Activated naive CD4-positive, alpha-beta T cell treated with Interleukin-2 at 50 U/mL for 16 hours (primary cell): ENCODE data around the gene CORO7.
"Not testable (repeated sequence)": the region's sequence is repeated elsewhere in the genome, so short reads cannot be mapped to it uniquely, and the experiment has no call there.

Experiments used
- DNase-seq: peaks from one replicate; pipeline ENCODE4 v3.0.0-alpha.2; 2020

CORO7 gene

GRCh38 chr16:4349332-4349731, 67.1 kb downstream of the CORO7 start:
- no peak for DNase-seq

DNA sequence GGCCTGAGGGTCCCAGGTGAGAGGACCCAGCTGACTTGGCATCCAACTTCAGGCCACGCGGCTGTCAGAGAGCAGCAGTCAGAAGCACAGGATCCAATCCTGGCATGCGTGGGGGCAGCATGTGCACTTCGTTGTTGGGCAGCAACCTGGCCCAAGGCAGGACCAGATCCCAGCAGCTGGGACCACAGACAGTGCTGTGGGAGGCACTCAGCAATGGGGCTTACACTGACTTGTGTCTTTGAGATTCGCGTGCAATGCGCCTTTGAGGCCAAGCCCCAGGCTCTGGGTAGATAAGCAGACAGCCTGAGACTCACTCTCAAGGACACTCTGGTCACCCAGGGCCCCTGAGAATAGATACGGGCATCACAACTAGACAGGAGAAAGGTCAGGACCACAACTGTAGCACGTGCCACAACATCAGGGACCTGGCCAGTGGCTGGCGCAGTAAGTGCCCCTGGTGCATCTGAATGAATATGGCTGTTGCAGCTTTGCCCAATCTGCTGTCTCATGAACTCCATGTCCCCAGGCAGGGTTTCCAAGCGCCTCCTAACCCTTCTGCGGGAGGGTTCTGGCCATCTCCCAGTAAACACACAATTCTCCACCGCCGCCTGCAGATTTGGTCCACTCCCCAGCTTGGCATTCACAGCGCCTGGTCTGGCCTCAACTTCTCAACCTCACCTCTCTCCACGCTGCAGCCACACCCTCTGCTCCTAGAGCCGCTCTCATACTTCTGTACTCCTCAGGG, 68.5 kb downstream of the CORO7 start:
- DNase-seq: no peak

- no peak for DNase-seq
Observed at GRCh38 chr16:4347010-4347409, 69.4 kb downstream of the CORO7 start.

- no peak for DNase-seq
Observed at GRCh38 chr16:4345836-4346781, 70.3 kb downstream of the CORO7 start.

DNA sequence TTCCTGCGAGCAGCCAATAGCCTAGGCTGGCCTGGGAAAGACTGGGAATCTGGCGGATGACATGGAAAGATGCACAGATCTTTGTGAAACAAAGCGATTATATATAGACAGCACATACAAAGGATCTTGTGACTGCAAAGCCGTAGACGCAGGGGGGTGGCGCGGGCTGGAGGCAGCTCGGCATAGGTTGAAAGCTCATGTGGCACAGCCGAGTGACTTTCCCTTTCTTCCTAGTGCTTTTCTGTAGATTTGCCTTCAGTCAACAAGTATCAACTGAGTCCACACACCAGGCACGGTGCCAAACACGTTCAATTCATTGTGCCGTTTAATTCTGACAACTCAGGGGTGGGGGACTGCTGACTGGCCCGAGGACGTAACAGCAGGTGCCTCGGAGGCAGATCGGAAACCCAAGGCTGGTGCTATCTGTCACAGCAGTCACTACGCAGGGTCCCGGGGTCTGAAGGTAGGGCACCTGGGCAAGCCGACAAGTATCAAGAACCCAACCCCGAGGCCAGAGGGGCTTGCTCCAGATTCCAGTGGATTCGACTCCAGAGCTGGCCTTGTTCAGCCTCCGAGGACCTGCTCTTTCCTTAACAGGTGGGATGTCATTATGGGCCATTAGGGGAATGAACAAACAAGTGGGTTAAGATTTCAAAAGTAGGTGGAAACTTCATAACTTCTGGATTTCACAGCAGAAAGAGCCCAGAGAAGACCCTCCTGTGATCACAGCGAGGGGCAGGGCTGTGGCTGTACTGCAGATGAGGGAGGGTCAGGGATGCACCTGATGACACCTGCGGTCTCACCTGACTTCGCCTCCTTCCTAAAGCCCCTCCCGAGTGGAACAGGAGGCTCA, 71.2 kb downstream of the CORO7 start:
- DNase-seq: no peak

DNA sequence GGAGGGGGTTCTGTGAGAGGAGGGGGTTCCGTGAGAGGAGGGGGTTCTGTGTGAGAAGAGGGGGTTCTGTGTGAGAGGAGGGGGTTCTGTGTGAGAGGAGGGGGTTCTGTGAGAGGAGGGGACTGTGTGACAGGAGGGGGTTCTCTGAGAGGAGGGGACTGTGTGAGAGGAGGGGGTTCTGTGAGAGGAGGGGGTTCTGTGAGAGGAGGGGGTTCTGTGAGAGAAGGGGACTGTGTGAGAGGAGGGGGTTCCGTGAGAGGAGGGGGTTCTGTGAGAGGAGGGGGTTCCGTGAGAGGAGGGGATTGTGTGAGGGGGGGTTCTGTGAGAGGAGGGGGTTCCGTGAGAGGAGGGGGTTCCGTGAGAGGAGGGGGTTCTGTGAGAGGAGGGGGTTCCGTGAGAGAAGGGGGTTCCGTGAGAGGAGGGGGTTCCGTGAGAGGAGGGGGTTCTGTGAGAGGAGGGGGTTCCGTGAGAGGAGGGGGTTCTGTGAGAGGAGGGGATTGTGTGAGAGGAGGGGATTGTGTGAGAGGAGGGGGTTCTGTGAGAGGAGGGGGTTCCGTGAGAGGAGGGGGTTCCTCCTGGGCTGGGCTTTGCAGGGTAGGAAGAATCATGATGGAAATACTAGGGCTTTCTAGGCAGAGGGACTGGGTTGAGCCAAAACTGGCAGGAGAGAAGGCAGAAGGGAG, 72.0 kb downstream of the CORO7 start:
- DNase-seq: not testable (repeated sequence)

- DNase-seq: no peak
Observed at GRCh38 chr16:4342866-4343744, 73.3 kb downstream of the CORO7 start.

GRCh38 chr16:4341250-4341649, 75.1 kb downstream of the CORO7 start:
- DNase-seq: no peak

DNA sequence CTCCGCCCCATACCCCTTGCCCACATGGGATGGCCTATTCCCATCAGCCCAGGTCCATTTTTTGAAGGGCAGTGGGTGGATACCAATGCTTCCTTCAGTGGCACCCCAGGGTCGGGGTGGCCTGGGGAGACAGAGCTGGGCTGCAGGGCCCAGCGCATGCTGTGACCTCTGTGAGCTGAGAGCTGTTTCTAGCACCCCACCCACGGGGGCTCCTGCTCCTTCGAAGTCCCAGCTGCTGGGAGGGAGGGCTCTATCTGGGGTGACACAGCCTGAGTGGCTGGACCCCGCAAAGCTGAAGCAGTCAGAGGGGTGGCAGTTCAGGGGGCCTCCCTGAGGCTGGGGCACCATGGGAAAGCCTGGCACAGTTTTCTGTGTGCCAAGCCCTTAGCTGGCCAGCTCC, 76.0 kb downstream of the CORO7 start:
- DNase-seq: no peak

- no peak for DNase-seq
Observed at GRCh38 chr16:4339909-4340308, 76.5 kb downstream of the CORO7 start.

DNA sequence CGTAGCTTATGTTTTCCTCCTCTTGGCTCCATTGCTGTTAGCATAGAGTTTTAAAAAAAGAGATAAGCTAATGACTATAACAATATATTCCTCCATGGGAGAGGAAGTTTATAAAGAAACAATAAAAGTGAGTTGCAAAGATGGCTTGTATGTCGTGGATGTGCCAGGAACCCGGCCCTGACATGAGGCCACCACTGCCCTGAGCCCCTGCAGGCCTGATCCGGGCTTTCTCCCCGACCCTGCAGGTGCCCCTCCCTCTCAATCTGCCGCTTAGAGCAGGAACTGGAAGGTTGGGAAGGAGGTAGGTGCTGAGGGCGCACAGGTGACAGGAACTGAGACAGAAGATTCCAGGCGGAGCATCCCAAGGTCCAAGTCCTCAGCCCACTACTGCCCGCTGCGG, 76.9 kb downstream of the CORO7 start:
- no peak for DNase-seq

GRCh38 chr16:4338712-4339299, 77.6 kb downstream of the CORO7 start:
- no peak for DNase-seq

DNA sequence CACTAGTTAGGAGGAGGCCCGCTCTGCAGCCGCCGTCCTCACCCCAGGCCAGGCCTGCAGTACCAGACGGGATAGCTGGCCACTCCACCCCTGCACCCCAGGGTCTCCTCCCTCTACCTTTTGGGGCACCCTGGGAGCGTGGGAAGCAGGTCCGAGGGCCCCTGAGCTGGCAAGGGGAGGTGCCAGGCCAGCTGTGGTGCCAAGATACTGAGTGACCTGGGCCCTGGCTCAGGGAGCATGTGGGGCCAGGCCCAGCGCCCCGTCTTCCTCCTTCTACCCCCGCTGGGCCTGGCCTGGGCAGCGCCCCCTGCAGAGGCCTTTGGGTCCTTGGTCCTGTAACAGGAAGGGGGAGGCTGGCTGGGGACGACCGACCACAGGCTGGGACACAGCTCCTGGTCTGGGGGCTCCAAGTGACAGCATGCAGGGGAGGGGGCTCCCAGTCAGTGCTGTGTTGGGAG, 78.2 kb downstream of the CORO7 start:
- DNase-seq: no peak

DNA sequence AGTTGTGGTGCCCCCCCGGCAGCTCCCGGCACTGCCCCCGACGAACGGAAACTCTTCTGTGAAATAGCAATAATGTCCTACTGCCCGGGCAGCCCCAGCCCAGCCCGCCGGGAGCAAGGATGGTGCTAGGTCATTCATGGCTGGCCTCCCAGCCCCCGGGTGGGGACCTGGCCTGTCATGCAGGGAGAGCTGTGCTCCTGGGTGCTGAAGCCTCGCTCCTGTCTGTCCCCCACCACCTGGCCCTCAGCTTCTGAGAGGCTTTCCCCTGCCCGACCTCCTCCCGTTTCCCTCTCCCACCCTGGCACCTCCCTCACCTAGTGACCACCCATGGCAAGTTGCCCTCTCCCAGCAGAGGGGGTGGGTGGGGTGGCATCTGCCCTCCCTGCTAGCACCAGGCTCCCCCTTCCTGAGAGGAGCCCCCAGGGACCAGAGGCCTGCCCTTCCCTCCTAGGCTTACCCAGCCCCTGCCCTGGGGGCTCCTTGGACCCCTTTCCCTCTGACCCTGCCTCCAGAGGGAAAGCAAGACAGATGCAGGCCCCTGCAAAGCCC, 78.8 kb downstream of the CORO7 start:
- no peak for DNase-seq

DNA sequence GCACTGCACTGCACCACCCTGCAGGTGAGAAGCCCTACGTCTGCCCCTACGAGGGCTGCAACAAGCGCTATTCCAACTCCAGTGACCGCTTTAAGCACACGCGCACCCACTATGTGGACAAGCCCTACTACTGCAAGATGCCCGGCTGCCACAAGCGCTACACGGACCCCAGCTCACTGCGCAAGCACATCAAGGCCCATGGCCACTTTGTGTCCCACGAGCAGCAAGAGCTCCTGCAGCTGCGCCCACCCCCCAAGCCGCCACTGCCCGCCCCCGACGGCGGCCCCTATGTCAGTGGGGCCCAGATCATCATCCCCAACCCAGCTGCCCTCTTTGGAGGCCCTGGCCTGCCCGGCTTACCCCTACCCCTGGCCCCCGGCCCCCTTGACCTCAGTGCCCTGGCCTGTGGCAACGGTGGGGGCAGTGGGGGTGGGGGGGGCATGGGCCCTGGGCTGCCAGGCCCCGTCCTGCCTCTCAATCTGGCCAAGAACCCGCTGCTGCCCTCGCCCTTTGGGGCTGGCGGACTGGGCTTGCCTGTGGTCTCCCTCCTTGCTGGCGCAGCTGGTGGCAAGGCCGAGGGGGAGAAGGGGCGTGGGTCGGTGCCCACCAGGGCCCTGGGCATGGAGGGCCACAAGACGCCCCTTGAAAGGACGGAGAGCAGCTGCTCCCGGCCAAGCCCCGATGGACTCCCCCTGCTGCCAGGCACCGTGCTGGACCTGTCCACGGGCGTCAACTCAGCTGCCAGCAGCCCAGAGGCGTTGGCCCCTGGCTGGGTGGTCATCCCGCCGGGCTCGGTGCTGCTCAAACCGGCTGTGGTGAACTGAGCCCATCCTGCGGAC, 79.5 kb downstream of the CORO7 start:
- no peak for DNase-seq

DNA sequence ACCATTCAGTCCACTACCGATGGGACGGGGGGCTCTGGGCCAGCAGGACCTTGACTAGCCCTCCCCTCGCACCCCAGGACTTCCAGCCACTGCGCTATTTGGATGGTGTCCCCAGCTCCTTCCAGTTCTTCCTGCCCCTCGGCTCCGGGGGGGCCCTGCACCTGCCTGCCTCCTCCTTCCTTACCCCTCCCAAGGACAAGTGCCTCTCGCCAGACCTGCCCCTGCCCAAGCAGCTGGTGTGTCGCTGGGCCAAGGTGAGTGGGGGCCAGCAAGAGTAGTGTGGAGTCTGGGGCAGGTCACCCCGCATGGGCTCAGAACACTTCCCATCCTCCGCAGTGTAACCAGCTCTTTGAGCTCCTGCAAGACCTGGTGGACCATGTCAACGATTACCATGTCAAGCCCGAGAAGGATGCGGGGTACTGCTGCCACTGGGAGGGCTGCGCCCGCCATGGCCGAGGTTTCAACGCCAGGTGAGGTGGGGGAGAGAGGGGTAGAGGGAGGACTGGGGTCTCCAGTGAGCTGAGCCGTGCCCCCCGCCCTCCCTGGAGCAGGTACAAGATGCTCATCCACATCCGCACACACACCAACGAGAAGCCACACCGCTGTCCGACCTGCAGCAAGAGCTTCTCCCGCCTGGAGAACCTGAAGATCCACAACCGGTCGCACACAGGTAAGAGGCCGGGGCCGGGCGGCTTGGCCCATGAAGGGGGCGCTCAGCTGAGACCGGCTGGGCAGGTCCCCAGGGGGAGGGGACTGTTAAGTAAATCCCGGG, 81.5 kb downstream of the CORO7 start:
- no peak for DNase-seq

DNA sequence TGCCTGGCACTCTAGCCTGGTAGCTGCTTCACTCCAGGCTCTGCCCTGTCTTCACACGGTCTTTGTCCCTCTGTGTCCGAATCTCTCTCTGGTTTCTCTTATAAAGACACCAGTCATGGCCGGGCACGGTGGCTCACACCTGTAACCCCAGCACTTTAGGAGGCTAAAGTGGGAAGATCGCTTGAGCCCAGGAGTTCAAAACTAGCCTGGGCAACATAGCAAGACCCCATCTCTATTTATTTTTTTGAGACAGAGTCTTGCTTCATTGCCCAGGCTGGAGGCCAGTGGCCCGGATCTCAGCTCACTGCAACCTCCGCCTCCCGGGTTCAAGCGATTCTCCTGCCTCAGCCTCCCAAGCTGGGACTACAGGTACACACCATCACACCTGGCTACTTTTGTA, 82.7 kb downstream of the CORO7 start:
- not testable (repeated sequence) for DNase-seq

GRCh38 chr16:4333308-4333638, 83.1 kb downstream of the CORO7 start:
- no peak for DNase-seq
